Panc1 (cell line): Measurements from ENCODE around the gene ERRFI1. TPM values are rescaled to one million over a fixed set of nuclear protein-coding genes. Genes with fewer than 3 reads are reported as not detected.

Source experiments
- ATAC-seq: fragments of 200-7000 bp; cut with Tn5 transposase; 2 replicates; pipeline ENCODE4 v1.9.1; 2020; ENCODE audit warnings: mild to moderate bottlenecking, moderate library complexity
- BruUV-seq: library from RNA; stranded (reverse); fragments of 400-500 nt; replicated peaks from 2 replicates; lab custom pipeline; 2021; lab: Mats Ljungman, UMichigan
- CTCF ChIA-PET: fragments of 300-600 bp; sonication (Branson Sonifier 250); formaldehyde crosslinking; loops from one replicate; lab custom pipeline; 2022; ENCODE audit warnings: antibody characterized with exemption; lab: Charles Lee
- POLR2A ChIA-PET: fragments of 300-600 bp; sonication (Branson Sonifier 250); formaldehyde crosslinking; loops from one replicate; lab custom pipeline; 2022; ENCODE audit warnings: antibody characterized with exemption; lab: Charles Lee
- DNase-seq: peaks from one replicate; pipeline ENCODE4 v3.0.0-alpha.2; 2010; ENCODE audit warnings: low read depth, low spot score
- H3K27ac ChIP-seq: 2 replicates; pipeline ENCODE4 v1.5.1; 2011; ENCODE audit warnings: mild to moderate bottlenecking, low read length, inconsistent platforms
- H3K27me3 ChIP-seq: fragments of 200-500 bp; sonication (Bioruptor generic); 2 replicates; pipeline ENCODE4 v1.6.0; 2014; ENCODE audit warnings: low read length, inconsistent platforms; ENCODE audit not compliant: control insufficient read depth, insufficient read depth
- H3K36me3 ChIP-seq: fragments of 200-500 bp; sonication (Bioruptor generic); 2 replicates; pipeline ENCODE4 v1.5.1; 2014; ENCODE audit warnings: inconsistent platforms, mild to moderate bottlenecking, low read length, moderate library complexity; ENCODE audit not compliant: control insufficient read depth, insufficient read depth
- H3K4me1 ChIP-seq: 2 replicates; pipeline ENCODE4 v1.5.1; 2011; ENCODE audit warnings: inconsistent platforms, mild to moderate bottlenecking, low read length, moderate library complexity; ENCODE audit not compliant: control insufficient read depth, insufficient read depth
- H3K4me3 ChIP-seq, 2 experiments: 2 replicates each; pipeline ENCODE4 v1.5.1; 2011 to 2012; ENCODE audit warnings: low read depth in 2 of 2, low read length in 2 of 2, mild to moderate bottlenecking in 2 of 2, inconsistent platforms in 1 of 2, moderate library complexity in 1 of 2
- H3K9me3 ChIP-seq: fragments of 200-500 bp; sonication (Bioruptor generic); 2 replicates; pipeline ENCODE4 v1.5.1; 2014; ENCODE audit warnings: low read depth, mild to moderate bottlenecking, inconsistent platforms, low read length, moderate library complexity; ENCODE audit not compliant: control insufficient read depth, insufficient read depth
- CTCF ChIP-seq: fragments of 450-650 bp; IDR thresholded peaks from 2 replicates; pipeline ENCODE4 v1.5.1; 2017; ENCODE audit warnings: mild to moderate bottlenecking
- POLR2AphosphoS5 ChIP-seq: IDR thresholded peaks from 2 replicates; pipeline ENCODE4 v1.6.1; 2012; ENCODE audit warnings: mild to moderate bottlenecking, low read depth, low read length, moderate library complexity
- REST ChIP-seq, 2 experiments: IDR thresholded peaks; 2 replicates each; pipeline ENCODE4 v1.6.1; 2011 to 2012; ENCODE audit warnings: low read depth in 2 of 2, control low read depth in 1 of 2, low read length in 1 of 2, mild to moderate bottlenecking in 1 of 2, moderate library complexity in 1 of 2; ENCODE audit not compliant: insufficient read depth in 1 of 2
- SIN3A ChIP-seq: IDR thresholded peaks from 2 replicates; pipeline ENCODE4 v1.6.1; 2012; ENCODE audit warnings: low read depth, mild to moderate bottlenecking, low read length, moderate library complexity, borderline replicate concordance; ENCODE audit not compliant: insufficient read depth
- TCF7L2 ChIP-seq: IDR thresholded peaks from 2 replicates; pipeline ENCODE4 v1.6.1; 2011; ENCODE audit warnings: mild to moderate bottlenecking, low read depth, low read length, inconsistent platforms
- in situ Hi-C: cut with HindIII; loops from 2 replicates; pipeline ENCODE4 v1.10.0; 2016; ENCODE audit warnings: low sequenced_read_pairs, low pct_unique_long_range_greater_than_20kb
- intact Hi-C: fragments of 100-400 bp; cut with micrococcal nuclease; formaldehyde crosslinking; loops from one replicate; pipeline ENCODE4 v1.10.0; 2022; ENCODE audit not compliant: unreplicated experiment
- total RNA-seq: library from RNA; stranded (reverse); gene quantifications from one replicate; pipeline ENCODE4 v1.2.1, GENCODE V29; 2021; ENCODE audit not compliant: unreplicated experiment

Gene ERRFI1
- total RNA-seq, 1 experiment from 2014 or later = 299 TPM

GRCh38 chr1:7970246-7970645 is 55.9 kb downstream of the ERRFI1 start:
- CTCF ChIA-PET = no interaction called here
- peaks cover 23% of the 10 kb centered on the region for H3K36me3 ChIP-seq
- H3K4me1 ChIP-seq = 0 out of 2 replicates have a peak, but pooled peaks cover 2% of the 10 kb centered on the region
- TF ChIP-seq POLR2AphosphoS5 (no peak), REST (IDR thresholded peaks at IDR 0.05; ENCODE audit: insufficient read depth in 1 of 2, low read depth in 2 of 2, low read length in 1 of 2) (no peak), TCF7L2 (no peak), SIN3A (no peak), CTCF (no peak)
- POLR2A ChIA-PET = interaction anchor here (0.8 kb wide), 1 partner anchor 57 kb away, joined by 7 read pairs; no protein-coding TSS in a partner anchor
- intact Hi-C loops (no loop called here), in situ Hi-C loops (no loop called here)
- H3K27me3 ChIP-seq = no peaks in the 10 kb centered on the region
- no peak for ATAC-seq
- no peaks in the 10 kb centered on the region for H3K9me3 ChIP-seq
- DNase-seq = no peak
- no peak overlapping the region for H3K27ac ChIP-seq
- BruUV-seq = no TSS peak
- no peak overlapping the region for H3K4me3 ChIP-seq

GRCh38 chr1:7967651-7968050 is 58.5 kb downstream of the ERRFI1 start:
- no peaks in the 10 kb centered on the region for H3K27me3 ChIP-seq
- H3K27ac ChIP-seq = no peak overlapping the region
- no TSS peak for BruUV-seq
- peaks cover 34% of the 10 kb centered on the region for H3K36me3 ChIP-seq
- ChIA-PET POLR2A (interaction anchor here (0.5 kb wide), 1 partner anchor 54 kb away, joined by 3 read pairs; no protein-coding TSS in a partner anchor), CTCF (no interaction called here)
- H3K4me3 ChIP-seq = no peak overlapping the region
- ATAC-seq (no peak), DNase-seq (no peak)
- TF ChIP-seq POLR2AphosphoS5 = no peak
- TF ChIP-seq REST (IDR thresholded peaks at IDR 0.05; ENCODE audit: insufficient read depth in 1 of 2, low read depth in 2 of 2, low read length in 1 of 2) = no peak
- no peak for TF ChIP-seq CTCF
- no peak for TF ChIP-seq TCF7L2
- TF ChIP-seq SIN3A = no peak
- H3K9me3 ChIP-seq = no peaks in the 10 kb centered on the region
- H3K4me1 ChIP-seq = peaks cover 14% of the 10 kb centered on the region
- intact Hi-C loops = no loop called here
- in situ Hi-C loops = no loop called here
